Activated CD4-positive, alpha-beta T cell treated with anti-CD3 and anti-CD28 coated beads for 36 hours (primary cell): ENCODE measurements around the gene UPP1. TPM values are rescaled to one million over a fixed set of nuclear protein-coding genes. Genes with fewer than 3 reads are reported as not detected.
"Not testable (repeated sequence)": the region's sequence is repeated elsewhere in the genome, so short reads cannot be mapped to it uniquely, and the experiment has no call there.

Experiments used
- ATAC-seq: fragments of 200-7000 bp; cut with Tn5 transposase; one replicate; pipeline ENCODE4 v1.10.0; 2021; ENCODE audit warnings: mild to moderate bottlenecking, moderate library complexity
- CTCF ChIA-PET: fragments of 350-600 bp; sonication (Branson Sonifier 250); formaldehyde crosslinking; loops from one replicate; lab custom pipeline; 2021; ENCODE audit warnings: antibody characterized with exemption; lab: Charles Lee
- POLR2A ChIA-PET: fragments of 350-600 bp; sonication (Branson Sonifier 250); formaldehyde crosslinking; loops from one replicate; lab custom pipeline; 2021; ENCODE audit warnings: antibody characterized with exemption, inconsistent platforms; lab: Charles Lee
- DNase-seq: peaks from one replicate; pipeline ENCODE4 v3.0.0-alpha.2; 2020
- H3K27ac Mint-ChIP-seq: one replicate; pipeline ENCODE4 v1.8.0; 2021; ENCODE audit warnings: mixed read lengths
- H3K27me3 Mint-ChIP-seq: one replicate; pipeline ENCODE4 v1.8.0; 2021; ENCODE audit warnings: mixed read lengths
- H3K36me3 Mint-ChIP-seq: one replicate; pipeline ENCODE4 v1.8.0; 2021; ENCODE audit warnings: low read depth, mixed read lengths
- H3K4me1 Mint-ChIP-seq: one replicate; pipeline ENCODE4 v1.8.0; 2021; ENCODE audit warnings: mixed read lengths
- H3K4me3 Mint-ChIP-seq: one replicate; pipeline ENCODE4 v1.8.0; 2021; ENCODE audit warnings: mild to moderate bottlenecking, moderate library complexity, mixed read lengths
- H3K9me3 Mint-ChIP-seq: one replicate; pipeline ENCODE4 v1.8.0; 2021; ENCODE audit warnings: low read depth, mixed read lengths
- intact Hi-C, 2 experiments: fragments of 100-400 bp; cut with DNase I in 1 of 2; cut with micrococcal nuclease in 1 of 2; formaldehyde crosslinking; loops; one replicate each; pipeline versions ENCODE4 v1.14.2 to v1.15.1; 2022 to 2024; cut with DNase I, micrococcal nuclease
- total RNA-seq, 2 experiments: library from RNA; stranded (reverse); gene quantifications; one replicate each; pipeline ENCODE4 v1.2.3, GENCODE V29; 2021

The UPP1 gene
- total RNA-seq, 2 experiments from 2014 or later = 51.6 to 70.7 TPM

- ChIA-PET POLR2A (no interaction called here), CTCF (interaction anchor here (0.5 to 0.7 kb wide), 2 partner anchors 146 to 167 kb away, joined by 3 to 4 read pairs; no protein-coding TSS in a partner anchor)
- Mint-ChIP-seq H3K4me3 (no peak overlapping the region), H3K9me3 (no peaks in the 10 kb centered on the region), H3K4me1 (peaks cover 10% of the 10 kb centered on the region), H3K27me3 (peaks cover 2% of the 10 kb centered on the region), H3K36me3 (peaks cover 11% of the 10 kb centered on the region), H3K27ac (no peak overlapping the region)
- intact Hi-C loops = no loop called here
- DNase-seq (no peak), ATAC-seq (no peak)
These were observed 23.5 kb downstream of the UPP1 start for GRCh38 chr7:48112401-48113165.

- DNase-seq (no peak), ATAC-seq (no peak)
- POLR2A ChIA-PET = no interaction called here
- Mint-ChIP-seq H3K36me3 (peaks cover 7% of the 10 kb centered on the region), H3K27ac (no peak overlapping the region), H3K4me3 (no peak overlapping the region), H3K9me3 (no peaks in the 10 kb centered on the region), H3K27me3 (peaks cover 2% of the 10 kb centered on the region), H3K4me1 (peaks cover 10% of the 10 kb centered on the region)
- CTCF ChIA-PET = no interaction called here
- intact Hi-C loops = no loop called here
These were observed 24.2 kb downstream of the UPP1 start for GRCh38 chr7:48113275-48113674.

GRCh38 chr7:48114115-48114514 lies 25.1 kb downstream of the UPP1 start:
- Mint-ChIP-seq H3K27ac (no peak overlapping the region), H3K36me3 (no peaks in the 10 kb centered on the region), H3K4me1 (peaks cover 10% of the 10 kb centered on the region), H3K4me3 (no peak overlapping the region), H3K27me3 (peaks cover 4% of the 10 kb centered on the region), H3K9me3 (no peaks in the 10 kb centered on the region)
- POLR2A ChIA-PET = no interaction called here
- DNase-seq (no peak), ATAC-seq (no peak)
- intact Hi-C loops = no loop called here
- CTCF ChIA-PET = interaction anchor here (0.7 to 0.9 kb wide), 3 partner anchors 27 to 255 kb away, joined by 3 read pairs; no protein-coding TSS in a partner anchor

GRCh38 chr7:48114589-48114988 lies 25.5 kb downstream of the UPP1 start:
- no peak for DNase-seq
- peaks cover 4% of the 10 kb centered on the region for H3K27me3 Mint-ChIP-seq
- H3K27ac Mint-ChIP-seq = no peak overlapping the region
- H3K9me3 Mint-ChIP-seq = no peaks in the 10 kb centered on the region
- no peak for ATAC-seq
- H3K4me1 Mint-ChIP-seq = peaks cover 10% of the 10 kb centered on the region
- H3K36me3 Mint-ChIP-seq = no peaks in the 10 kb centered on the region
- ChIA-PET POLR2A (no interaction called here), CTCF (interaction anchor here (0.7 to 0.9 kb wide), 3 partner anchors 27 to 256 kb away, joined by 3 read pairs; no protein-coding TSS in a partner anchor)
- H3K4me3 Mint-ChIP-seq = no peak overlapping the region
- intact Hi-C loops = no loop called here

GRCh38 chr7:48116043-48116442 lies 27.0 kb downstream of the UPP1 start:
- ChIA-PET CTCF (interaction anchor here (1.1 kb wide), 1 partner anchor 13 kb away, joined by 3 read pairs; no protein-coding TSS in a partner anchor), POLR2A (no interaction called here)
- no peak overlapping the region for H3K27ac Mint-ChIP-seq
- H3K27me3 Mint-ChIP-seq = peaks cover 4% of the 10 kb centered on the region
- DNase-seq = no peak
- intact Hi-C loops = no loop called here
- no peak for ATAC-seq
- H3K4me1 Mint-ChIP-seq = no peaks in the 10 kb centered on the region
- no peaks in the 10 kb centered on the region for H3K9me3 Mint-ChIP-seq
- no peak overlapping the region for H3K4me3 Mint-ChIP-seq
- H3K36me3 Mint-ChIP-seq = no peaks in the 10 kb centered on the region

GRCh38 chr7:48118041-48118440 lies 29.0 kb downstream of the UPP1 start:
- ATAC-seq (no peak), DNase-seq (no peak)
- H3K4me3 Mint-ChIP-seq = no peak overlapping the region
- ChIA-PET CTCF (no interaction called here), POLR2A (no interaction called here)
- no peaks in the 10 kb centered on the region for H3K9me3 Mint-ChIP-seq
- no peaks in the 10 kb centered on the region for H3K36me3 Mint-ChIP-seq
- H3K4me1 Mint-ChIP-seq = no peaks in the 10 kb centered on the region
- peaks cover 4% of the 10 kb centered on the region for H3K27me3 Mint-ChIP-seq
- intact Hi-C loops = no loop called here
- no peak overlapping the region for H3K27ac Mint-ChIP-seq

- H3K36me3 Mint-ChIP-seq, POLR2A ChIA-PET: not testable (repeated sequence)
- CTCF ChIA-PET = interaction anchor here (0.8 to 2.1 kb wide), 4 partner anchors 10 to 176 kb away, joined by 3 to 15 read pairs (median 4); no protein-coding TSS in a partner anchor
These were observed 31.5 kb downstream of the UPP1 start for GRCh38 chr7:48120536-48120935.

GRCh38 chr7:48126037-48126436 lies 37.0 kb downstream of the UPP1 start:
- intact Hi-C loops = no loop called here
- ChIA-PET CTCF (interaction anchor here (1.3 to 2.4 kb wide), 2 partner anchors 15 to 127 kb away, joined by 4 to 8 read pairs; no protein-coding TSS in a partner anchor), POLR2A (no interaction called here)
- ATAC-seq = no peak
- Mint-ChIP-seq H3K4me3 (no peak overlapping the region), H3K36me3 (peaks cover 2% of the 10 kb centered on the region), H3K9me3 (peaks cover 3% of the 10 kb centered on the region), H3K27ac (no peak overlapping the region), H3K27me3 (peaks cover 13% of the 10 kb centered on the region), H3K4me1 (peaks cover 6% of the 10 kb centered on the region)
- no peak for DNase-seq

More at GRCh38 chr7:48120536-48120935, 31.5 kb downstream of the UPP1 start:
- H3K4me1 Mint-ChIP-seq, DNase-seq, H3K9me3 Mint-ChIP-seq, H3K27me3 Mint-ChIP-seq, H3K4me3 Mint-ChIP-seq, ATAC-seq, intact Hi-C loops, H3K27ac Mint-ChIP-seq: not testable (repeated sequence)

GRCh38 chr7:48130658-48131108 lies 41.6 kb downstream of the UPP1 start:
- ChIA-PET CTCF (interaction anchor here (1.0 kb wide), 1 partner anchor 366 kb away, joined by 3 read pairs; no protein-coding TSS in a partner anchor), POLR2A (no interaction called here)
- intact Hi-C loops = loop anchor here (1.0 to 5.0 kb wide), 4 partner anchors 45 to 168 kb away; no protein-coding TSS in a partner anchor
- peaks cover 6% of the 10 kb centered on the region for H3K4me1 Mint-ChIP-seq
- H3K4me3 Mint-ChIP-seq = no peak overlapping the region
- peak; percentile 93 for ATAC-seq
- peaks cover 2% of the 10 kb centered on the region for H3K36me3 Mint-ChIP-seq
- H3K27me3 Mint-ChIP-seq = peaks cover 14% of the 10 kb centered on the region
- H3K27ac Mint-ChIP-seq = no peak overlapping the region
- peaks cover 3% of the 10 kb centered on the region for H3K9me3 Mint-ChIP-seq
- DNase-seq = no peak

- H3K4me1 Mint-ChIP-seq = peaks cover 6% of the 10 kb centered on the region
- ChIA-PET CTCF (interaction anchor here (1.5 kb wide), 1 partner anchor 22 kb away, joined by 3 read pairs; no protein-coding TSS in a partner anchor), POLR2A (no interaction called here)
- no peak for ATAC-seq
- H3K27ac Mint-ChIP-seq = no peak overlapping the region
- no peak for DNase-seq
- peaks cover 7% of the 10 kb centered on the region for H3K9me3 Mint-ChIP-seq
- H3K27me3 Mint-ChIP-seq = peaks cover 14% of the 10 kb centered on the region
- no peak overlapping the region for H3K4me3 Mint-ChIP-seq
- intact Hi-C loops = loop anchor here in 1 of 2 experiments (5.0 kb wide), 1 partner anchor 120 kb away; no protein-coding TSS in a partner anchor
- no peaks in the 10 kb centered on the region for H3K36me3 Mint-ChIP-seq
These were observed 43.7 kb downstream of the UPP1 start for GRCh38 chr7:48132792-48133191.

GRCh38 chr7:48139459-48139858 lies 50.4 kb downstream of the UPP1 start:
- no peak overlapping the region for H3K27ac Mint-ChIP-seq
- no peaks in the 10 kb centered on the region for H3K36me3 Mint-ChIP-seq
- ChIA-PET CTCF (no interaction called here), POLR2A (no interaction called here)
- H3K4me1 Mint-ChIP-seq = peaks cover 4% of the 10 kb centered on the region
- no peak for DNase-seq
- H3K9me3 Mint-ChIP-seq = peaks cover 7% of the 10 kb centered on the region
- ATAC-seq = no peak
- intact Hi-C loops = no loop called here
- no peaks in the 10 kb centered on the region for H3K27me3 Mint-ChIP-seq
- H3K4me3 Mint-ChIP-seq = no peak overlapping the region
